Astrocyte (in vitro differentiated cells and primary cell): ENCODE results near the gene STOX1. TPM values are rescaled to one million over a fixed set of nuclear protein-coding genes. Genes with fewer than 3 reads are reported as not detected.
"Not testable (repeated sequence)": the region's sequence is repeated elsewhere in the genome, so short reads cannot be mapped to it uniquely, and the experiment has no call there.

ENCODE experiments used
- DNase-seq: peaks from one replicate; pipeline ENCODE4 v3.0.0-alpha.2; 2010; ENCODE audit warnings: low read depth
- FAIRE-seq: peaks from 2 replicates; lab custom pipeline; 2011; peaks lifted over from hg19 to GRCh38; lab: Jason Lieb, UNC
- H2AFZ ChIP-seq: 2 replicates; pipeline ENCODE4 v1.6.0; 2012; ENCODE audit warnings: low read depth, low read length, inconsistent platforms
- H3K27ac ChIP-seq: 2 replicates; pipeline ENCODE4 v1.5.1; 2011; ENCODE audit warnings: low read depth, low read length, inconsistent platforms
- H3K27me3 ChIP-seq: 2 replicates; pipeline ENCODE4 v1.6.0; 2011; ENCODE audit warnings: low read length, inconsistent platforms; ENCODE audit not compliant: insufficient read depth
- H3K36me3 ChIP-seq: 2 replicates; pipeline ENCODE4 v1.5.1; 2011; ENCODE audit warnings: low read length, inconsistent platforms; ENCODE audit not compliant: insufficient read depth
- H3K4me1 ChIP-seq: 2 replicates; pipeline ENCODE4 v1.5.1; 2011; ENCODE audit warnings: low read length, inconsistent platforms; ENCODE audit not compliant: insufficient read depth
- H3K4me2 ChIP-seq: 2 replicates; pipeline ENCODE4 v1.6.0; 2012; ENCODE audit warnings: low read length, inconsistent platforms
- H3K4me3 ChIP-seq: 2 replicates; pipeline ENCODE4 v1.5.1; 2011; ENCODE audit warnings: low read depth, mild to moderate bottlenecking, low read length, inconsistent platforms; ENCODE audit not compliant: insufficient read depth
- H3K79me2 ChIP-seq: 2 replicates; pipeline ENCODE4 v1.6.0; 2012; ENCODE audit warnings: mild to moderate bottlenecking, low read length, inconsistent platforms; ENCODE audit not compliant: insufficient read depth
- H3K9ac ChIP-seq: 2 replicates; pipeline ENCODE4 v1.6.0; 2012; ENCODE audit warnings: mild to moderate bottlenecking, low read length, inconsistent platforms
- H3K9me3 ChIP-seq: 2 replicates; pipeline ENCODE4 v1.5.1; 2012; ENCODE audit warnings: low read depth, mild to moderate bottlenecking, low read length, inconsistent platforms; ENCODE audit not compliant: insufficient read depth
- H4K20me1 ChIP-seq: 2 replicates; pipeline ENCODE4 v1.6.0; 2012; ENCODE audit warnings: low read length, inconsistent platforms; ENCODE audit not compliant: insufficient read depth
- H3K27ac Mint-ChIP-seq: one replicate; pipeline ENCODE4 v1.8.0; 2021; ENCODE audit warnings: mild to moderate bottlenecking, mixed read lengths; ENCODE audit not compliant: unreplicated experiment
- H3K27me3 Mint-ChIP-seq: one replicate; pipeline ENCODE4 v1.8.0; 2021; ENCODE audit warnings: low read depth, mixed read lengths; ENCODE audit not compliant: unreplicated experiment
- H3K36me3 Mint-ChIP-seq: one replicate; pipeline ENCODE4 v1.8.0; 2021; ENCODE audit warnings: low read depth, mixed read lengths; ENCODE audit not compliant: unreplicated experiment
- H3K4me1 Mint-ChIP-seq: one replicate; pipeline ENCODE4 v1.8.0; 2021; ENCODE audit warnings: low read depth, mixed read lengths; ENCODE audit not compliant: unreplicated experiment
- H3K4me3 Mint-ChIP-seq: one replicate; pipeline ENCODE4 v1.8.0; 2021; ENCODE audit warnings: mild to moderate bottlenecking, moderate library complexity, mixed read lengths; ENCODE audit not compliant: unreplicated experiment
- H3K9me3 Mint-ChIP-seq: one replicate; pipeline ENCODE4 v1.8.0; 2021; ENCODE audit warnings: mild to moderate bottlenecking, mixed read lengths; ENCODE audit not compliant: unreplicated experiment
- EZH2 ChIP-seq: IDR thresholded peaks from 2 replicates; pipeline ENCODE4 v1.6.1; 2012; ENCODE audit warnings: mild to moderate bottlenecking, low read length, inconsistent platforms; ENCODE audit not compliant: insufficient read depth
- total RNA-seq: library from RNA; stranded (reverse); gene quantifications from 2 replicates; pipeline ENCODE4 v1.2.1, GENCODE V29; 2021
- TF ChIP-seq, protein P1 (sequence below): IDR thresholded peaks from 2 replicates; pipeline ENCODE4 v1.5.1; 2011; ENCODE audit warnings: low read depth, mild to moderate bottlenecking, inconsistent platforms, low read length, moderate library complexity; ENCODE audit not compliant: insufficient read depth

The STOX1 gene
- total RNA-seq, 1 donor from 2014 or later, result 0.25 TPM

DNA sequence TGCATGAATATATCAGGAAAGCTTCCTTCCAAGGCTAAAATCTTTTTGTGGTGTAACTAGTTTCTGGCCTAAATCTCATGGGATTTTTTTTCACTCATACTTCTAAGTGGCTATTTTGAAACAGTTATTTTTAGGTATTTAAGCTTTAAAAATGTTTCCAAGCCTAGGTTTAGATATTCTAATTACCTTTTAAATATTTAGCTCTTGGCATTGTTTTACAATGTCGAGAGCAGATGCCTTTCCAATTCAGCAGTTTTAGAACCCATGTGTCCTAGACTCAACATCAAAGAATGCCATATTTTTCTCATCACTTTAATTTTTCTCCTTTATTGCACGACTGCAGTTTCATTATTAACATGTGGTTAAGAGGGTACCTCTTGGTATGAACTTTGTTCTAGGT lies 27.1 kb upstream of the STOX1 start:
- Histone ChIP-seq H3K36me3 (peaks cover 5% of the 10 kb centered on the region), H3K9ac (no peak overlapping the region), H3K79me2 (no peaks in the 10 kb centered on the region), H3K4me1 (no peaks in the 10 kb centered on the region), H3K9me3 (no peaks in the 10 kb centered on the region), H2AFZ (no peak overlapping the region), H3K4me3 (no peak overlapping the region), H3K27ac (no peak overlapping the region), H3K27me3 (no peaks in the 10 kb centered on the region), H4K20me1 (peaks cover 20% of the 10 kb centered on the region), H3K4me2 (no peak overlapping the region)
- no peak for DNase-seq
- Mint-ChIP-seq H3K27ac (no peak overlapping the region), H3K4me3 (no peak overlapping the region), H3K36me3 (peaks cover 4% of the 10 kb centered on the region), H3K9me3 (no peaks in the 10 kb centered on the region), H3K27me3 (no peaks in the 10 kb centered on the region), H3K4me1 (no peaks in the 10 kb centered on the region)
- FAIRE-seq, result no peak
- TF ChIP-seq, protein P1, sequence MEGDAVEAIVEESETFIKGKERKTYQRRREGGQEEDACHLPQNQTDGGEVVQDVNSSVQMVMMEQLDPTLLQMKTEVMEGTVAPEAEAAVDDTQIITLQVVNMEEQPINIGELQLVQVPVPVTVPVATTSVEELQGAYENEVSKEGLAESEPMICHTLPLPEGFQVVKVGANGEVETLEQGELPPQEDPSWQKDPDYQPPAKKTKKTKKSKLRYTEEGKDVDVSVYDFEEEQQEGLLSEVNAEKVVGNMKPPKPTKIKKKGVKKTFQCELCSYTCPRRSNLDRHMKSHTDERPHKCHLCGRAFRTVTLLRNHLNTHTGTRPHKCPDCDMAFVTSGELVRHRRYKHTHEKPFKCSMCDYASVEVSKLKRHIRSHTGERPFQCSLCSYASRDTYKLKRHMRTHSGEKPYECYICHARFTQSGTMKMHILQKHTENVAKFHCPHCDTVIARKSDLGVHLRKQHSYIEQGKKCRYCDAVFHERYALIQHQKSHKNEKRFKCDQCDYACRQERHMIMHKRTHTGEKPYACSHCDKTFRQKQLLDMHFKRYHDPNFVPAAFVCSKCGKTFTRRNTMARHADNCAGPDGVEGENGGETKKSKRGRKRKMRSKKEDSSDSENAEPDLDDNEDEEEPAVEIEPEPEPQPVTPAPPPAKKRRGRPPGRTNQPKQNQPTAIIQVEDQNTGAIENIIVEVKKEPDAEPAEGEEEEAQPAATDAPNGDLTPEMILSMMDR, result no peak
- no peak for TF ChIP-seq EZH2

DNA sequence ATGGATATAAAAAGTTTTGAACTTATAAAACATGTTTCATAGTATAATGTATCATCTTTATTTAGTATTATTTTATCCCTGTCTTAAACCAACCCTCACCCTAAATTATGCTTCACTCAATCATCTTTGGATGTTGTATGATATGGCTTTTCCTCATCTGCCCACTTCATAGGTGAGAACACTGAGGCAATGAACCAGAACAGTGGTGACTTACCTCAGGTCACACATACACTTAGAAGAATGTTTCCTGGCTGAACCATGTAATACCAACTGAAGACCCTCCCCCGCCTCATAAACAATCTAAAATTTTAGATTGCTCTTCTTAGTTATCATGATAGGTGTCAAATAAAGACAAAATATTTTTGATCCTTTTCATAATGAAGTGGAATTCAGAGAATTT lies 22.6 kb upstream of the STOX1 start:
- Histone ChIP-seq H4K20me1 (no peaks in the 10 kb centered on the region), H3K4me3 (no peak overlapping the region), H3K36me3 (no peaks in the 10 kb centered on the region), H3K4me1 (no peaks in the 10 kb centered on the region), H3K27me3 (no peaks in the 10 kb centered on the region), H3K9me3 (no peaks in the 10 kb centered on the region), H3K79me2 (no peaks in the 10 kb centered on the region), H3K27ac (no peak overlapping the region), H2AFZ (no peak overlapping the region), H3K4me2 (no peak overlapping the region), H3K9ac (no peak overlapping the region)
- Mint-ChIP-seq H3K36me3 (no peaks in the 10 kb centered on the region), H3K9me3 (no peaks in the 10 kb centered on the region), H3K4me3 (no peak overlapping the region), H3K27me3 (no peaks in the 10 kb centered on the region), H3K4me1 (no peaks in the 10 kb centered on the region), H3K27ac (no peak overlapping the region)
- no peak for DNase-seq
- FAIRE-seq, result no peak
- TF ChIP-seq, protein P1, result no peak
- TF ChIP-seq EZH2, result no peak

DNA sequence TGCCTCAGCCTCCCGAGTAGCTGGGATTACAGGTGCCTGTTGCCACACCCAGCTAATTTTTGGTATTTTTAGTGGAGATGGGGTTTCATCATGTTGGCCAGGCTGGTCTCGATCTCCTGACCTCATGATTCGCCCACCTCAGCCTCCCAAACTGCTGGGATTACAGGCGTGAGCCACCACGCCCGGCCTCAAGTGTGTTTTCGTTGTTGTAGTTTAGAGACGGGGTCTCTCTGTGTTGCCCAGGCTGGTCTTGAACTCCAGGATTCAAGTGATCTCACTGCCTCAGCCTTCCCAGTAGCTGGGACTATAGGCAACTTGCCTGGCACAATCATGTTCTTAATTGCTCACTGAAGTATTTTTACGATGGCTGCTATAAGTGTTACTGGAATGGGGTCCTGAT lies 16.5 kb upstream of the STOX1 start:
- not testable (repeated sequence) for H3K36me3 ChIP-seq, H3K27me3 Mint-ChIP-seq, H3K4me2 ChIP-seq, H3K4me3 ChIP-seq, H3K4me3 Mint-ChIP-seq, FAIRE-seq, H3K4me1 Mint-ChIP-seq, H3K4me1 ChIP-seq, H3K9me3 Mint-ChIP-seq, H3K9ac ChIP-seq, H3K9me3 ChIP-seq, H3K27ac Mint-ChIP-seq, H3K79me2 ChIP-seq, H3K36me3 Mint-ChIP-seq, H3K27ac ChIP-seq, H2AFZ ChIP-seq, H3K27me3 ChIP-seq, H4K20me1 ChIP-seq, DNase-seq
